HG03565 (cell line): ENCODE results near the gene TARS2.

Source experiments
- ATAC-seq: cut with Tn5 transposase; IDR thresholded peaks from one replicate; pipeline ENCODE4 v1.9.1; 2021; ENCODE audit warnings: mild to moderate bottlenecking, moderate library complexity; ENCODE audit not compliant: unreplicated experiment

The TARS2 gene

GRCh38 chr1:150536836-150537731 is 49.9 kb downstream of the TARS2 start:
- ATAC-seq, result no peak

GRCh38 chr1:150537732-150538684 is 50.8 kb downstream of the TARS2 start:
- no peak for ATAC-seq

GRCh38 chr1:150543500-150544143 is 56.4 kb downstream of the TARS2 start:
- ATAC-seq, result no peak

GRCh38 chr1:150544204-150544603 is 57.0 kb downstream of the TARS2 start:
- ATAC-seq, result no peak

- no peak for ATAC-seq
These were observed 58.3 kb downstream of the TARS2 start for GRCh38 chr1:150545486-150546032.

GRCh38 chr1:150546294-150546937 is 59.2 kb downstream of the TARS2 start:
- ATAC-seq, result no peak

GRCh38 chr1:150548324-150548631 is 61.1 kb downstream of the TARS2 start:
- no peak for ATAC-seq

- no peak for ATAC-seq
These were observed 61.6 kb downstream of the TARS2 start, which contains the start of gene ADAMTSL4 for GRCh38 chr1:150548632-150549495. ADAMTSL4 (plus strand) TSS chr1:150549408; CDS start chr1:150552289, 2,881 bp downstream.

- no peak for ATAC-seq
These were observed 62.4 kb downstream of the TARS2 start for GRCh38 chr1:150549496-150550221.

- no peak for ATAC-seq
These were observed 63.2 kb downstream of the TARS2 start for GRCh38 chr1:150550222-150551050.

GRCh38 chr1:150551051-150551783 is 64.0 kb downstream of the TARS2 start:
- no peak for ATAC-seq

GRCh38 chr1:150551784-150552127 is 64.5 kb downstream of the TARS2 start:
- ATAC-seq, result no peak

GRCh38 chr1:150552128-150552910 is 65.1 kb downstream of the TARS2 start:
- no peak for ATAC-seq

- no peak for ATAC-seq
These were observed 65.7 kb downstream of the TARS2 start for GRCh38 chr1:150552911-150553289.

GRCh38 chr1:150553392-150554085 is 66.3 kb downstream of the TARS2 start:
- no peak for ATAC-seq

GRCh38 chr1:150554086-150554452 is 66.8 kb downstream of the TARS2 start:
- no peak for ATAC-seq
